Skeletal muscle cell (primary cell): ENCODE data around the gene EPHB3.

Source experiments
- DNase-seq: peaks from one replicate; pipeline ENCODE4 v3.0.0-alpha.2; 2010; ENCODE audit warnings: low read depth
- H3K4me3 ChIP-seq: 2 replicates; pipeline ENCODE4 v1.5.1; 2011; ENCODE audit warnings: low read depth, mild to moderate bottlenecking, control low read depth, low read length, moderate library complexity

Gene EPHB3

GRCh38 chr3:184592371-184593219 is 31.0 kb downstream of the EPHB3 start:
- peak; percentile 29 for DNase-seq
- no peak overlapping the region for H3K4me3 ChIP-seq

- peak; percentile 22 for DNase-seq
- H3K4me3 ChIP-seq = no peak overlapping the region
These were observed 31.8 kb downstream of the EPHB3 start for GRCh38 chr3:184593220-184593927.

DNA sequence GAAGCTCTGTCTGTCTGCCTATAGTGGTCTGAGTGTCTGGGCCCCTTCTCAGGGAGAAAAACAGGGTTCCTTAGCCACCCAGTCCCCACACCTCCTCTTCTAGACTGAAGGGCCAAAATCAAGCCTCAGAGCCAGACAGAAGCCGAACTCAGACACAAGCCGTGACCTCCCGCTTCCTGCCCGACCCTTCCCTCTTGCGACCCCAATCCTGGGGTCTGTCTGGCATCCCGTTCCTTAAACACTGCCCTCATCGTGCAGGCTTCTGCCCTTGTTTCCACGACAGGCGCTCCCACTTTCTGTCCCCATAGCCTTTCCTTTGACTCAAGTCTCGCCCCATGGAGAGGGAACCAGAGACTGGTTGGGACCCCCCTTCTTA is 32.3 kb downstream of the EPHB3 start:
- no peak overlapping the region for H3K4me3 ChIP-seq
- DNase-seq = no peak

DNA sequence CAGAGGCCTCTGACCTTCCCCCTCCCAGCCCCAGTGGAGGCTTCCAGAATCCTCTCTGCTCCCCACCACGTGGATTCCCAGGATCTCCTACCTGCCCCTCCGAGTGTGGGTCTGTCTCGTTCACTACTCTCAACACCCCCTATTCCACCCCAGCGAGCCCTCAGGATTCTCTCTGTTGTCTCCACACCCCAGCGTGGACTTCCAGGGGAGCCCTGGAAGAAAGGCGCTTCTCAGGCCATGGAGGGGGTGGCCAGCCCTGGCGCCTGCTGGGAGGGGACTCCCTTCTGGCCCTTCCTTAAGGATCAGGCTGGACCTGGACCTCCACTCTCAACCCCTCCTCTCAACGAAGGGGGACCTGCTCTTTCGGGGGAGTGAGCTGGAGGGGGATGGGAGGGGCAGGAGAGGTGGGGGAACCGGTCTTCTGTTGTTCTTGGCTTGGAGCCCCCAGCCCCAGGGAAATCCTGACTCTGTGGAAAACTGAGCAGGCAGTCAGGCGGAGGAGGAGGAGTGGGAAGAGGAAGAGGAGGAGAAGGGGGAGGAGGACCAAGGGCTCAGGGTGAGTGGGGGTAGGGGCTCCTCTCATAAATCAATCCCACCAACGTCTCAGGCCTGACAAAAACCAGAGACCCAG is 32.9 kb downstream of the EPHB3 start:
- no peak for DNase-seq
- no peak overlapping the region for H3K4me3 ChIP-seq

DNA sequence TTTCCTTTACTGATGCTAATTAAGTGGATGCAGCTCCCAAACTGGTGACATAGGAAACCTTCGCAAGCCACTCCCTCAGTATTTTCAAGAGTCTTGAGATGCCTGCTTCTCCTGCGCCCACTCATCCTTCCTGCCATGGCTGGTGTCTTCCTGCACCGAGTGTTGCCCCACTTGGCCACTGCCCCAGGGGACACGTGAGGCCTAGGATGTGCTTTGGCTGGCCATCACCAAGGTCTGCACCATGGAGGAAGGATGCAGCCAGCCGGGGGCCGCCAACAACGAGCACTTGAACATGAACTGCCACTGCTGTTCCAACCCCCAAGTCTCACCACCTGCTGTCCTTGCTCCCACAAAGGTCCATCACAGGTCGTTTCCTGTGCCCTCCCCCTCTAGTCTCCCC is 34.1 kb downstream of the EPHB3 start:
- DNase-seq = no peak
- H3K4me3 ChIP-seq = no peak overlapping the region

DNA sequence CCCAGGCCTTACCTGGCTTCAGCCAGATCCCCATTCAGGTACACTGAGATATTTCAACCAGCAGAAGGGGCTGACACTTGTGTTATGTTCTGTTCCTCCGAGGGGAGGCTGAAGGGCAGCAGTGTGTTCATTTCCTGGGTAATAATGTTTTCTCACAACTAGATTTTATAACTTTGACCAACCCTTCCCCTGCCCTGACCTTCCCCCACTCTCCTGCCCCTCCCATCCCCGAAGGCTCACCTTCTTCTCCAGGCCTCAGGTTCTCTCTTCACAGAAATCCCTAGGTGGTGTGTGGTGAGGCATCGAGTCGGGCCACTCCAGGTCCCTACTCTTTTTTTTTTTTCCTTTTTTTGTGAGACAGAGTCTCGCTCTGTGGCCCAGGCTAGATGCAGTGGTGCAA is 34.6 kb downstream of the EPHB3 start:
- H3K4me3 ChIP-seq = no peak overlapping the region
- no peak for DNase-seq

DNA sequence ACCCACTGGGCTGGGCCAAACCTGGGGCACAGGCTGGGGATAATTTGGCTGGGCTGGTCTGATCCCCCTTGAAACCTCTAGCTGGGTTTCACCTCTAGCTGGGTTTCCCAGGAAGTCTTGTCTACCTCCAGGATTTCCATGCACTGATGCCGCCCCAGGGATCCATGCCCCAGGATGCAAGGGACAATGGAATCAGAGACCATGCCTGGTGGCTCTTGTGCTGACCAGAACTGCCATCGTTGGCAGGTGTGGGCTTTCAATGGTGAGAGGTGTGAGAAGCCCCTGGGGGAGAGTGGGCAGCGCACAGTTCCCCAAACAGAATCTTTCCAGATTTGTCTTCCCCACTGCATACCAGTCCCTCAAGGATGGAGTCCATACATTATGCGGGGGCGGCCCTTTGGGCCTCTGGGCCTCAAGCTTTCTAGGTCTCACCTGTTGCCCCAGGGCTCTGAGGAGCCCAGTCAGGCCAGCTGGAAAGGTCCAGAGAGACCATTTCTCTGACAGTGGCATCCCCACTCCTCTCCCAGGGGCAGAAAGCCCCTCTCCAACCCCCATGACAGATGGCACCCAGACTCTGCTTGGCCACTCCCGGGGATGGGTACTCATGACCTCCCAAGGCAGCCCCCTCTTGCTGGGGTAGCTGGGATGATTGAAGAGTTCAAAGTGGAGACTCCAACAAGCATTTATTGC is 35.4 kb downstream of the EPHB3 start:
- DNase-seq = no peak
- H3K4me3 ChIP-seq = no peak overlapping the region

- DNase-seq = no peak
- H3K4me3 ChIP-seq = no peak overlapping the region
These were observed 36.4 kb downstream of the EPHB3 start for GRCh38 chr3:184597829-184598573.

DNA sequence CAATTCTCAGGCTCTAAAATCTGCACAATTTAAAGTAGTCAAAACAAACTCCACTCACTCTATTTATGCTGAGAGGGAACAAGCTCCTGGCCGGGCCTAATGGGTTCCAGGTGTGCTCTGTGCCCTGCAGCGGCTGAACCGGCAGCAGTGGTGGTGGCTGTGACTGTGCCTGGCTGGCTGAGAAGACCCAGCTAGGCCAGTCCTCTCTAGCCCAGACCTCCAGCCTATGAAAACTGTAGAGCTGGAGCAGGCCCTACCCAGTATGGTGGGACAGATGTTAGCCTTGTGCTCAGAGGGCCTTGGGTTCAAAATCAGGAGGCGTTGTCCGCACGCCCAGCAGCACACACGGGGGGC is 37.0 kb downstream of the EPHB3 start:
- DNase-seq = no peak
- no peak overlapping the region for H3K4me3 ChIP-seq

GRCh38 chr3:184599143-184599542 is 37.6 kb downstream of the EPHB3 start:
- H3K4me3 ChIP-seq = no peak overlapping the region
- DNase-seq = no peak

- H3K4me3 ChIP-seq = no peak overlapping the region
- DNase-seq = no peak
These were observed 39.2 kb downstream of the EPHB3 start for GRCh38 chr3:184600685-184601377.

DNA sequence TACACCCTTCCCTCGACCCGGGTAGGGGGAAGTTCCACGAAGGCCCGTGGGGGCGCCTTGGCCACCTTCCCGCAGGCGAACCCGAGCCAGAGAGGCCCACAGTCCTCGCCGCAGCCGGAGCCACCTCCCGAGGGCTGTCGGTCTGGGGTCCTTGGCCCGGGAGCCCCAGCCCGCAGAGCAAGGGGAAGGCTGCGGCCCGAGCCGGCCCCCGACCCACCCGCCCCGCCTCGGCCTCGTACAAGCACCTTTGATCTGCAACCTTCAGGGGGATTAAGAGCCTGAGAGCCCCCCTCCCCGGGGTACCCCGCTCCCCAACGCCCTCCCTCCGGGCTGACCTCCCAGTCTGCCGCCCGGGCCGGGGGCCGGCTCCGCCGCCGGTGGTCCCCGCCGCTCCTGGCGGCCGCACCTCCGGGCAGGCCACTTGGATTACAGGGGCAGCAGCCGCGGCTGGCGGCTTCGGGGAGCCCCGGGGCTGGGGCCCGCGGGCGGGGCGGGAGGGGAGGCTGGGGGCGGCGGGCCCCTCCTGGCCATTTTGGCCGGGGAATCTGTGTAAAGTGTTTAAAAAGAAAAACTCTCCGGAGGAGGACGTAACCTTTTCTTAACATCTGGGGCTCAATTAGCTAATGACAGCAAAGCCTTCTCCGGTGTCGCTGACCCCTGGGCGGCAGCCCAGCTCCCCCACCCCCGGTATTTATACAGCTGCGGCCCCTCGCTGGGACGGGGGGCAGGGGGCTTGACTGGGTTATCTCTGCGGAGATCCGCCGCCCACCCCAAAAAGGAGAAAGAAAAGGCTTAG is 40.2 kb downstream of the EPHB3 start:
- no peak for DNase-seq
- no peak overlapping the region for H3K4me3 ChIP-seq

- no peak for DNase-seq
- no peak overlapping the region for H3K4me3 ChIP-seq
These were observed 41.0 kb downstream of the EPHB3 start for GRCh38 chr3:184602372-184603150.

DNA sequence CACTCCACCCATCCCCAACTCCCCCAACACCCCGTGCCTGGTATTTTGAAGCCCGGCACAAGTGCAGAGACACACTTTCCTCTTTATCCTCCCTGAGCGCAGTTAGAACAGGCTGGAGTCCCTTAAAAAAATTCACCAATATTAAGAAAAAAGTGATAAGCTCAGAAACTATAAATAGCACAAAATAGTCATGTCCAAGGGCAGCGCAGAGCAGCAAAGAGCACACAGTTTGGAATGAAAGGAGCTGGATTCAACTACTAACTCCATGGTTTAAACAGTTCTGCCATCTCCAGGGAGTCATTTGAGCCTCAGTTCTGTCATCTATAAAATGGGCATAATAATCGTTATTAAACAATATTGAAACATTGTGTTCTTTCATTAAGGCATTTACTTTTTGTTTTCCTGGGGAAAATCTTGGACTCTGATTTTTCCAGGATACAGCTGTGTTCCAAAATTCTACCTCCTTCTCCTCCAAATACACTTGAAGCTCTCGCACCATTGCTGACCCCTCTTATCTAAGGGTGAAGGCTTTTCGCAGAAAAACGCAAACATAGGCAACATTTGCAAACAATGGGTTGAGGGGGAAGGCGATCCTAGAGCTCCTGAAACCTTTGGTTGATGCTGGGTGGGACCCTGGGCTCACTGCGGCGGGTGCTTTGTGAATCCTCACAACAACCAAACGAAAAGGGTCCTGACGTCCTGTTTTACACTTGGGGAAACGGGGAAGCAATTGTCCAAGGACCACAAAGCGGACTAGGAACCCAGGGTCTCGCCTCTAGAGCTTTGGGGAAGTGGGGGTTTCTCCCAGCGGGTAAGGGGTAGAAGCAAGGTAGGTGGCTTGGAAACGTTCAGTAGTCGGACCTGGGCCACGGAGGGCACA is 41.8 kb downstream of the EPHB3 start:
- DNase-seq = no peak
- H3K4me3 ChIP-seq = no peak overlapping the region

- H3K4me3 ChIP-seq = peak overlapping the region; percentile 18
- DNase-seq = no peak
These were observed 42.5 kb downstream of the EPHB3 start for GRCh38 chr3:184604039-184604601.

DNA sequence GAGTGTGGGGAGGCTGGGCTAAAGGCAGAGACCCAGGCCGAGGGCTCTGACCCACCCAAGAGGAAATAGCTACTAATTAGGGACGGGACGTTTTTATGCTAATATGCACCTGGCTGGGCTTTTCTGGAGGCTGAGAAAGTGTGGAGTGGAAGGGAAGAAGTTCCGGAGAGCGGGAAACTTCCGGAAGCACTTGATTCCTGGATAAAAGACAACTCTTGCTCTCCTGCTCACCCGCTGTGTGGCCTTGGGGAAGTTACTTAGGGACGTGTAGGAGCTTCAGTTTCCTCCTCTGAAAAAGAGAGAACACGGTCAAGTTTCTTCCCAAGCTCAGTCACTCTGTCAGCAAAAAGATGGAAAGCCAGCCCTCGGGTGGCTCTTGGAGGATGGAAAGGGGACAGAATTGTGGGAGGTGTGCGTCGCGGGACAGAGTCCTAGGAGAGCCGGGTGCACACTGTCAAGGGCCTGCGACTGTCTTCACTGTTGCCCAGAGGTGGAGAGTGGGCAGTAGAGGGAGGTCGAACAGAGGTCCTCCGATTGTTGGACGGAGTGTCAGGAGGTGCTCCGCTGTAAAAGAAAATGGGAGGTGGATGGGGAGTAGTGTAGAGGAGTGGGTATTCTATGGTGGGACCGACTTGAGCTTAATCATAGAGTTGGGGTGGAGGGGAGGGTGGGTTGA is 43.2 kb downstream of the EPHB3 start:
- no peak overlapping the region for H3K4me3 ChIP-seq
- DNase-seq = no peak
